ENCODE data around the gene CREB3L2.

The CREB3L2 gene

GRCh38 chr7:137949416-137950262 is 52.2 kb downstream of the CREB3L2 start:
- H3K4me2 ChIP-seq (ENCODE audit: low read depth, low read length, poor library complexity, severe bottlenecking), result no peak overlapping the region
- TF ChIP-seq CTCF (IDR thresholded peaks at IDR 0.05; ENCODE audit: insufficient read depth, low read length, poor library complexity, severe bottlenecking) (no peak), EZH2phosphoT487 (conservative IDR thresholded peaks at IDR 0.05; ENCODE audit: low read length) (no peak)
- no peaks in the 10 kb centered on the region for H3K9me2 ChIP-seq (replicated peaks; ENCODE audit: insufficient read depth, low read length)
- no peak overlapping the region for H3K9ac ChIP-seq (ENCODE audit: low read length)
- H3K9me3 ChIP-seq (ENCODE audit: insufficient read depth, low read length), result no peaks in the 10 kb centered on the region
- H3K4me3 ChIP-seq (ENCODE audit: insufficient read depth, low read length, poor library complexity, severe bottlenecking), result no peak overlapping the region
- no peaks in the 10 kb centered on the region for H3K36me3 ChIP-seq (ENCODE audit: low read length)
- no peaks in the 10 kb centered on the region for H3F3A ChIP-seq (ENCODE audit: insufficient read depth)
- H3K27ac ChIP-seq (ENCODE audit: low read depth, low read length), result no peak overlapping the region
- H4K20me1 ChIP-seq (ENCODE audit: low read depth, low read length), result no peaks in the 10 kb centered on the region
- no peaks in the 10 kb centered on the region for H3K27me3 ChIP-seq (ENCODE audit: low read length)
- no peak overlapping the region for H2AFZ ChIP-seq (ENCODE audit: low read depth, low read length, severe bottlenecking)
- H3K79me2 ChIP-seq (ENCODE audit: insufficient read depth, low read length), result no peaks in the 10 kb centered on the region

GRCh38 chr7:137948845-137949330 is 53.0 kb downstream of the CREB3L2 start:
- Histone ChIP-seq H3K27ac (ENCODE audit: low read depth, low read length) (no peak overlapping the region), H3K9ac (ENCODE audit: low read length) (no peak overlapping the region), H3K36me3 (ENCODE audit: low read length) (no peaks in the 10 kb centered on the region), H3K4me2 (ENCODE audit: low read depth, low read length, poor library complexity, severe bottlenecking) (no peak overlapping the region), H2AFZ (ENCODE audit: low read depth, low read length, severe bottlenecking) (no peak overlapping the region), H3K4me3 (ENCODE audit: insufficient read depth, low read length, poor library complexity, severe bottlenecking) (no peak overlapping the region), H3K9me3 (ENCODE audit: insufficient read depth, low read length) (no peaks in the 10 kb centered on the region), H4K20me1 (ENCODE audit: low read depth, low read length) (no peaks in the 10 kb centered on the region), H3K27me3 (ENCODE audit: low read length) (no peaks in the 10 kb centered on the region), H3K9me2 (replicated peaks; ENCODE audit: insufficient read depth, low read length) (no peaks in the 10 kb centered on the region), H3K79me2 (ENCODE audit: insufficient read depth, low read length) (no peaks in the 10 kb centered on the region), H3F3A (ENCODE audit: insufficient read depth) (no peaks in the 10 kb centered on the region)
- TF ChIP-seq EZH2phosphoT487 (conservative IDR thresholded peaks at IDR 0.05; ENCODE audit: low read length) (no peak), CTCF (IDR thresholded peaks at IDR 0.05; ENCODE audit: insufficient read depth, low read length, poor library complexity, severe bottlenecking) (no peak)

GRCh38 chr7:137948083-137948844 is 53.6 kb downstream of the CREB3L2 start:
- Histone ChIP-seq H3K9me3 (ENCODE audit: insufficient read depth, low read length) (no peaks in the 10 kb centered on the region), H3K79me2 (ENCODE audit: insufficient read depth, low read length) (no peaks in the 10 kb centered on the region), H3F3A (ENCODE audit: insufficient read depth) (no peaks in the 10 kb centered on the region), H3K27ac (ENCODE audit: low read depth, low read length) (no peak overlapping the region), H3K36me3 (ENCODE audit: low read length) (no peaks in the 10 kb centered on the region), H3K4me3 (ENCODE audit: insufficient read depth, low read length, poor library complexity, severe bottlenecking) (no peak overlapping the region), H4K20me1 (ENCODE audit: low read depth, low read length) (no peaks in the 10 kb centered on the region), H3K4me2 (ENCODE audit: low read depth, low read length, poor library complexity, severe bottlenecking) (no peak overlapping the region), H3K9me2 (replicated peaks; ENCODE audit: insufficient read depth, low read length) (no peaks in the 10 kb centered on the region), H3K9ac (ENCODE audit: low read length) (no peak overlapping the region), H3K27me3 (ENCODE audit: low read length) (no peaks in the 10 kb centered on the region), H2AFZ (ENCODE audit: low read depth, low read length, severe bottlenecking) (no peak overlapping the region)
- TF ChIP-seq CTCF (IDR thresholded peaks at IDR 0.05; ENCODE audit: insufficient read depth, low read length, poor library complexity, severe bottlenecking) (no peak), EZH2phosphoT487 (conservative IDR thresholded peaks at IDR 0.05; ENCODE audit: low read length) (no peak)

All from SU-DHL-6 (cell line).